ENCODE data around the gene KCNMB2.

Gene KCNMB2

DNA sequence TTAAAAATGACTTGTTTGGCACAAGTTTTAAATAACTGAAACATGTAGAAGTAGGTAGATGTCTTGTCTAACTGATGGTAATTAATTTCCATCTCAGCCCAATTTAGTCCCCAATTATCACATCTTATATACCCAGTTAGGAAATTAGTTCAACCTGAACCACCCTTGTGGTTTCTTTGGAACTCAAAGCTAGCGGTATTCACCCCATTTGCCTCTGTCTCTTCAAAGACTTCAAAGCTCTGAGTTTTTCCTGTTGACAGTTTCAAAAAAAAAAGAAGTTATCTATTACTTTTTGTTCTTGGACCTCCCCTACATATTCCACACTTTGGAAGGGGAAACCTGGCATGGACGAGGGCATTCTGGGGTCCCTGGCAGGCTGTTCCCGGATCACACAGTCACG, 236.5 kb downstream of the KCNMB2 start:
- H3K9me3 ChIP-seq: no peaks in the 10 kb centered on the region
- no peak for DNase-seq
- no peaks in the 10 kb centered on the region for H3K4me1 ChIP-seq
- no peaks in the 10 kb centered on the region for H3K36me3 ChIP-seq
- TF ChIP-seq, protein P1, sequence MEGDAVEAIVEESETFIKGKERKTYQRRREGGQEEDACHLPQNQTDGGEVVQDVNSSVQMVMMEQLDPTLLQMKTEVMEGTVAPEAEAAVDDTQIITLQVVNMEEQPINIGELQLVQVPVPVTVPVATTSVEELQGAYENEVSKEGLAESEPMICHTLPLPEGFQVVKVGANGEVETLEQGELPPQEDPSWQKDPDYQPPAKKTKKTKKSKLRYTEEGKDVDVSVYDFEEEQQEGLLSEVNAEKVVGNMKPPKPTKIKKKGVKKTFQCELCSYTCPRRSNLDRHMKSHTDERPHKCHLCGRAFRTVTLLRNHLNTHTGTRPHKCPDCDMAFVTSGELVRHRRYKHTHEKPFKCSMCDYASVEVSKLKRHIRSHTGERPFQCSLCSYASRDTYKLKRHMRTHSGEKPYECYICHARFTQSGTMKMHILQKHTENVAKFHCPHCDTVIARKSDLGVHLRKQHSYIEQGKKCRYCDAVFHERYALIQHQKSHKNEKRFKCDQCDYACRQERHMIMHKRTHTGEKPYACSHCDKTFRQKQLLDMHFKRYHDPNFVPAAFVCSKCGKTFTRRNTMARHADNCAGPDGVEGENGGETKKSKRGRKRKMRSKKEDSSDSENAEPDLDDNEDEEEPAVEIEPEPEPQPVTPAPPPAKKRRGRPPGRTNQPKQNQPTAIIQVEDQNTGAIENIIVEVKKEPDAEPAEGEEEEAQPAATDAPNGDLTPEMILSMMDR (IDR thresholded peaks at IDR 0.05; ENCODE audit: low read depth, low read length): no peak
- H3K27me3 ChIP-seq: no peaks in the 10 kb centered on the region
- no peak overlapping the region for H3K4me3 ChIP-seq (ENCODE audit: low read depth, low read length)

- TF ChIP-seq, protein P1 (IDR thresholded peaks at IDR 0.05; ENCODE audit: low read depth, low read length): no peak
- no peaks in the 10 kb centered on the region for H3K27me3 ChIP-seq
- H3K9me3 ChIP-seq: no peaks in the 10 kb centered on the region
- no peaks in the 10 kb centered on the region for H3K4me1 ChIP-seq
- no peak overlapping the region for H3K4me3 ChIP-seq (ENCODE audit: low read depth, low read length)
- H3K36me3 ChIP-seq: no peaks in the 10 kb centered on the region
- no peak for DNase-seq
Observed at GRCh38 chr3:178773358-178773757, 237.1 kb downstream of the KCNMB2 start.

DNA sequence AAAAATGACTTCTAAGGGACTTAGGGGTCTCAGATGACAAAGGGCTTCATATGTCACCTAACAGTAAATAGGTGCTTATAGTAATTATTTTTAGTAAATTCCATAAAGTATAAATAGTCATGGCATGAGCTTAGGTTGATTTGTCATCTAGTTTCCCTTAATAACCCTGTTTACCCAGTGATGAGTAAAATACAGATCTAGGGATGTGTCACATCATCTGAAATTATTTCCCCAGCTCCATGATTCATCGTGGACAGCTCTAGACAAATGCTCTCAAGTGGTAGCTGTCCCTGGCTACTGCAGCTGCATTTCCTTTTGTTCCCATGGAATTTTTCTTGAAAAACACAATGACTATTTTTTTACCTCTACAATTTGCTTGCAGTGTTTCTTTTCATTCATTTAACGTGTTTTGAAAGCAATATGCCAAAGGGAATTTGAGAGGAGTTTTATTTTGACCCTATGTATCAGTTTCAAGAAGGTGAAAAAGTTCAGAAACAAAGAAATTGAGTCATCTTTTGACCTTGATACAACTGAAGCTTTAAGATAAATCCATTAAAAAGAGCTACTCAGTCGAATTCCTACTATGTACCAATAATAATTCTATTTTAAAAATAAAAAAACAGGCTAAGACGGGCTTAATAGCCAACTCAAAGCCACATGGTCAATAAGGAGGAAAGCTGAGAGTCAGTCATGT, 241.6 kb downstream of the KCNMB2 start:
- no peak for DNase-seq
- Histone ChIP-seq H3K4me3 (ENCODE audit: low read depth, low read length) (no peak overlapping the region), H3K4me1 (no peaks in the 10 kb centered on the region), H3K9me3 (no peaks in the 10 kb centered on the region), H3K36me3 (no peaks in the 10 kb centered on the region), H3K27me3 (no peaks in the 10 kb centered on the region)
- TF ChIP-seq, protein P1 (IDR thresholded peaks at IDR 0.05; ENCODE audit: low read depth, low read length): no peak

DNA sequence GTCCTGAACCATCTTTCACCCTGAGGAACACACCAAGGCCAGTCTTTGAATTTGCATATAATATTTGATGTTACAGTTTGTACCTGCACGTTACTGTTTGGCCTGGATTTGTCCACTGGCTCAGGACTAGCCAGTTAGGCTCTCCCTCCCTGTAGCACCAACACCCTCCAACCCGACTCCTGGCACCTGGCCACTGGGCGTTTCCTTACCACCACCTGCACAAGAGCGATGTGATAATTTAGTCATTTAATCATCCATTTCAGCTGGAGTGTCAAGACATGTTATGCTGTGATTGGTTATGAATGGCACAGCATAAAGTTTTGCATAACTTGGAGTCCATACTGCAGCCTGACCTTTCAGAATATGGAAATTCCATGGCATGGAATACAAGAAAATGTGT, 242.4 kb downstream of the KCNMB2 start:
- H3K36me3 ChIP-seq: no peaks in the 10 kb centered on the region
- TF ChIP-seq, protein P1 (IDR thresholded peaks at IDR 0.05; ENCODE audit: low read depth, low read length): no peak
- H3K4me1 ChIP-seq: no peaks in the 10 kb centered on the region
- H3K9me3 ChIP-seq: no peaks in the 10 kb centered on the region
- DNase-seq: no peak
- no peak overlapping the region for H3K4me3 ChIP-seq (ENCODE audit: low read depth, low read length)
- no peaks in the 10 kb centered on the region for H3K27me3 ChIP-seq

- TF ChIP-seq, protein P1 (IDR thresholded peaks at IDR 0.05; ENCODE audit: low read depth, low read length): no peak
- H3K4me1 ChIP-seq: no peaks in the 10 kb centered on the region
- no peak overlapping the region for H3K4me3 ChIP-seq (ENCODE audit: low read depth, low read length)
- no peak for DNase-seq
- H3K9me3 ChIP-seq: no peaks in the 10 kb centered on the region
- H3K27me3 ChIP-seq: no peaks in the 10 kb centered on the region
- no peaks in the 10 kb centered on the region for H3K36me3 ChIP-seq
Observed at GRCh38 chr3:178785961-178786360, 249.7 kb downstream of the KCNMB2 start.

GRCh38 chr3:178787960-178788359, 251.7 kb downstream of the KCNMB2 start:
- DNase-seq: no peak
- Histone ChIP-seq H3K4me3 (ENCODE audit: low read depth, low read length) (no peak overlapping the region), H3K9me3 (no peaks in the 10 kb centered on the region), H3K36me3 (no peaks in the 10 kb centered on the region), H3K4me1 (no peaks in the 10 kb centered on the region), H3K27me3 (no peaks in the 10 kb centered on the region)
- TF ChIP-seq, protein P1 (IDR thresholded peaks at IDR 0.05; ENCODE audit: low read depth, low read length): no peak

All from BE2C (cell line).